ENCODE measurements around the gene PINK1.

Gene PINK1

GRCh38 chr1:20680269-20680668, 47.0 kb downstream of the PINK1 start:
- Histone ChIP-seq H3K9me3 (ENCODE audit: control insufficient read depth in 2 of 2, low read length in 2 of 2) (no peaks in the 10 kb centered on the region), H3K9ac (ENCODE audit: low read length in 2 of 2) (no peak overlapping the region), H3K4me3 (ENCODE audit: low read length in 2 of 2) (no peak overlapping the region), H3K27ac (ENCODE audit: low read length) (no peak overlapping the region), H3K27me3 (ENCODE audit: control insufficient read depth in 1 of 2, insufficient read depth in 2 of 2, low read length in 2 of 2) (no peaks in the 10 kb centered on the region), H3K4me1 (ENCODE audit: control insufficient read depth, insufficient read depth, low read length) (no peaks in the 10 kb centered on the region), H3K36me3 (ENCODE audit: control insufficient read depth in 2 of 2, insufficient read depth in 2 of 2, low read length in 2 of 2) (no peaks in the 10 kb centered on the region)

- H3K27ac ChIP-seq (ENCODE audit: low read length): no peak overlapping the region
- H3K27me3 ChIP-seq (ENCODE audit: control insufficient read depth in 1 of 2, insufficient read depth in 2 of 2, low read length in 2 of 2): no peaks in the 10 kb centered on the region
- no peak overlapping the region for H3K4me3 ChIP-seq (ENCODE audit: low read length in 2 of 2)
- no peaks in the 10 kb centered on the region for H3K9me3 ChIP-seq (ENCODE audit: control insufficient read depth in 2 of 2, low read length in 2 of 2)
- H3K4me1 ChIP-seq (ENCODE audit: control insufficient read depth, insufficient read depth, low read length): no peaks in the 10 kb centered on the region
- no peaks in the 10 kb centered on the region for H3K36me3 ChIP-seq (ENCODE audit: control insufficient read depth in 2 of 2, insufficient read depth in 2 of 2, low read length in 2 of 2)
- H3K9ac ChIP-seq (ENCODE audit: low read length in 2 of 2): no peak overlapping the region
Observed at GRCh38 chr1:20681999-20682398, 48.7 kb downstream of the PINK1 start.

GRCh38 chr1:20682571-20683236, 49.4 kb downstream of the PINK1 start:
- Histone ChIP-seq H3K9ac (ENCODE audit: low read length in 2 of 2) (no peak overlapping the region), H3K4me3 (ENCODE audit: low read length in 2 of 2) (no peak overlapping the region), H3K9me3 (ENCODE audit: control insufficient read depth in 2 of 2, low read length in 2 of 2) (no peaks in the 10 kb centered on the region), H3K27ac (ENCODE audit: low read length) (no peak overlapping the region), H3K4me1 (ENCODE audit: control insufficient read depth, insufficient read depth, low read length) (no peaks in the 10 kb centered on the region), H3K36me3 (ENCODE audit: control insufficient read depth in 2 of 2, insufficient read depth in 2 of 2, low read length in 2 of 2) (no peaks in the 10 kb centered on the region), H3K27me3 (ENCODE audit: control insufficient read depth in 1 of 2, insufficient read depth in 2 of 2, low read length in 2 of 2) (no peaks in the 10 kb centered on the region)

- Histone ChIP-seq H3K27ac (ENCODE audit: low read length) (no peak overlapping the region), H3K4me1 (ENCODE audit: control insufficient read depth, insufficient read depth, low read length) (no peaks in the 10 kb centered on the region), H3K36me3 (ENCODE audit: control insufficient read depth in 2 of 2, insufficient read depth in 2 of 2, low read length in 2 of 2) (no peaks in the 10 kb centered on the region), H3K9ac (ENCODE audit: low read length in 2 of 2) (no peak overlapping the region), H3K27me3 (ENCODE audit: control insufficient read depth in 1 of 2, insufficient read depth in 2 of 2, low read length in 2 of 2) (no peaks in the 10 kb centered on the region), H3K9me3 (ENCODE audit: control insufficient read depth in 2 of 2, low read length in 2 of 2) (no peaks in the 10 kb centered on the region), H3K4me3 (ENCODE audit: low read length in 2 of 2) (no peak overlapping the region)
Observed at GRCh38 chr1:20683614-20684013, 50.4 kb downstream of the PINK1 start.

GRCh38 chr1:20684050-20684620, 50.9 kb downstream of the PINK1 start:
- Histone ChIP-seq H3K9me3 (ENCODE audit: control insufficient read depth in 2 of 2, low read length in 2 of 2) (no peaks in the 10 kb centered on the region), H3K9ac (ENCODE audit: low read length in 2 of 2) (no peak overlapping the region), H3K27me3 (ENCODE audit: control insufficient read depth in 1 of 2, insufficient read depth in 2 of 2, low read length in 2 of 2) (no peaks in the 10 kb centered on the region), H3K4me3 (ENCODE audit: low read length in 2 of 2) (no peak overlapping the region), H3K4me1 (ENCODE audit: control insufficient read depth, insufficient read depth, low read length) (no peaks in the 10 kb centered on the region), H3K36me3 (ENCODE audit: control insufficient read depth in 2 of 2, insufficient read depth in 2 of 2, low read length in 2 of 2) (no peaks in the 10 kb centered on the region), H3K27ac (ENCODE audit: low read length) (peak overlapping the region; percentile 31)

- H3K9ac ChIP-seq (ENCODE audit: low read length in 2 of 2): no peak overlapping the region
- no peaks in the 10 kb centered on the region for H3K4me1 ChIP-seq (ENCODE audit: control insufficient read depth, insufficient read depth, low read length)
- no peaks in the 10 kb centered on the region for H3K36me3 ChIP-seq (ENCODE audit: control insufficient read depth in 2 of 2, insufficient read depth in 2 of 2, low read length in 2 of 2)
- no peak overlapping the region for H3K4me3 ChIP-seq (ENCODE audit: low read length in 2 of 2)
- no peaks in the 10 kb centered on the region for H3K27me3 ChIP-seq (ENCODE audit: control insufficient read depth in 1 of 2, insufficient read depth in 2 of 2, low read length in 2 of 2)
- H3K9me3 ChIP-seq (ENCODE audit: control insufficient read depth in 2 of 2, low read length in 2 of 2): no peaks in the 10 kb centered on the region
- peak overlapping the region; percentile 31 for H3K27ac ChIP-seq (ENCODE audit: low read length)
Observed at GRCh38 chr1:20684651-20685050, 51.4 kb downstream of the PINK1 start.

GRCh38 chr1:20685099-20685662, 51.9 kb downstream of the PINK1 start:
- H3K4me1 ChIP-seq (ENCODE audit: control insufficient read depth, insufficient read depth, low read length): no peaks in the 10 kb centered on the region
- peak overlapping the region; percentile 31 for H3K27ac ChIP-seq (ENCODE audit: low read length)
- peak overlapping the region in 1 of 2 donors; percentile 8 for H3K4me3 ChIP-seq (ENCODE audit: low read length in 2 of 2)
- no peaks in the 10 kb centered on the region for H3K27me3 ChIP-seq (ENCODE audit: control insufficient read depth in 1 of 2, insufficient read depth in 2 of 2, low read length in 2 of 2)
- no peaks in the 10 kb centered on the region for H3K9me3 ChIP-seq (ENCODE audit: control insufficient read depth in 2 of 2, low read length in 2 of 2)
- H3K36me3 ChIP-seq (ENCODE audit: control insufficient read depth in 2 of 2, insufficient read depth in 2 of 2, low read length in 2 of 2): no peaks in the 10 kb centered on the region
- no peak overlapping the region for H3K9ac ChIP-seq (ENCODE audit: low read length in 2 of 2)

GRCh38 chr1:20685741-20686140, 52.5 kb downstream of the PINK1 start:
- Histone ChIP-seq H3K9me3 (ENCODE audit: control insufficient read depth in 2 of 2, low read length in 2 of 2) (no peaks in the 10 kb centered on the region), H3K9ac (ENCODE audit: low read length in 2 of 2) (no peak overlapping the region), H3K27me3 (ENCODE audit: control insufficient read depth in 1 of 2, insufficient read depth in 2 of 2, low read length in 2 of 2) (no peaks in the 10 kb centered on the region), H3K27ac (ENCODE audit: low read length) (no peak overlapping the region), H3K4me3 (ENCODE audit: low read length in 2 of 2) (no peak overlapping the region), H3K4me1 (ENCODE audit: control insufficient read depth, insufficient read depth, low read length) (no peaks in the 10 kb centered on the region), H3K36me3 (ENCODE audit: control insufficient read depth in 2 of 2, insufficient read depth in 2 of 2, low read length in 2 of 2) (no peaks in the 10 kb centered on the region)

- no peaks in the 10 kb centered on the region for H3K4me1 ChIP-seq (ENCODE audit: control insufficient read depth, insufficient read depth, low read length)
- no peak overlapping the region for H3K27ac ChIP-seq (ENCODE audit: low read length)
- H3K4me3 ChIP-seq (ENCODE audit: low read length in 2 of 2): no peak overlapping the region
- H3K36me3 ChIP-seq (ENCODE audit: control insufficient read depth in 2 of 2, insufficient read depth in 2 of 2, low read length in 2 of 2): no peaks in the 10 kb centered on the region
- no peaks in the 10 kb centered on the region for H3K27me3 ChIP-seq (ENCODE audit: control insufficient read depth in 1 of 2, insufficient read depth in 2 of 2, low read length in 2 of 2)
- no peak overlapping the region for H3K9ac ChIP-seq (ENCODE audit: low read length in 2 of 2)
- H3K9me3 ChIP-seq (ENCODE audit: control insufficient read depth in 2 of 2, low read length in 2 of 2): peaks cover 0 to 4% of the 10 kb centered on the region in 2 donors
Observed at GRCh38 chr1:20686883-20687725, 53.8 kb downstream of the PINK1 start.

GRCh38 chr1:20689645-20690056, 56.4 kb downstream of the PINK1 start:
- Histone ChIP-seq H3K36me3 (ENCODE audit: control insufficient read depth in 2 of 2, insufficient read depth in 2 of 2, low read length in 2 of 2) (no peaks in the 10 kb centered on the region), H3K9ac (ENCODE audit: low read length in 2 of 2) (no peak overlapping the region), H3K4me1 (ENCODE audit: control insufficient read depth, insufficient read depth, low read length) (no peaks in the 10 kb centered on the region), H3K4me3 (ENCODE audit: low read length in 2 of 2) (no peak overlapping the region), H3K27ac (ENCODE audit: low read length) (no peak overlapping the region), H3K27me3 (ENCODE audit: control insufficient read depth in 1 of 2, insufficient read depth in 2 of 2, low read length in 2 of 2) (no peaks in the 10 kb centered on the region), H3K9me3 (ENCODE audit: control insufficient read depth in 2 of 2, low read length in 2 of 2) (peaks cover 0 to 4% of the 10 kb centered on the region in 2 donors)
